MM.1S (cell line): Measurements from ENCODE around the gene TDRD3.
A peak's percentile ranks its signal among the peaks of the same experiment; 100 is the strongest.

Experiments
- DNase-seq: peaks from one replicate; pipeline ENCODE4 v3.0.0-alpha.2; 2015
- H2AFZ ChIP-seq: fragments of 300-600 bp; sonication (generic); 2 replicates; pipeline ENCODE4 v1.6.0; 2016; ENCODE audit warnings: antibody characterized with exemption, low read length
- H3F3A ChIP-seq: fragments of 300-600 bp; sonication (generic); 2 replicates; pipeline ENCODE4 v1.6.1; 2016; ENCODE audit warnings: mild to moderate bottlenecking, antibody characterized with exemption, low read length, moderate library complexity, mixed read lengths; ENCODE audit not compliant: insufficient read depth
- H3K27ac ChIP-seq: fragments of 300-600 bp; sonication (generic); 2 replicates; pipeline ENCODE4 v1.5.1; 2016; ENCODE audit warnings: mild to moderate bottlenecking, low read length
- H3K27me3 ChIP-seq: fragments of 300-600 bp; sonication (generic); replicated peaks from 2 replicates; pipeline ENCODE4 v1.6.0; 2016; ENCODE audit warnings: low read length; ENCODE audit not compliant: insufficient read depth
- H3K36me3 ChIP-seq: fragments of 300-600 bp; sonication (generic); replicated peaks from 2 replicates; pipeline ENCODE4 v1.6.1; 2016; ENCODE audit warnings: mild to moderate bottlenecking, low read length, mixed read lengths; ENCODE audit not compliant: insufficient read depth
- H3K4me1 ChIP-seq: fragments of 300-600 bp; sonication (generic); 2 replicates; pipeline ENCODE4 v1.6.1; 2016; ENCODE audit warnings: low read length, mixed read lengths
- H3K4me2 ChIP-seq: fragments of 300-600 bp; sonication (generic); 2 replicates; pipeline ENCODE4 v1.6.0; 2016; ENCODE audit warnings: low read depth, low read length
- H3K4me3 ChIP-seq: fragments of 300-600 bp; sonication (generic); 2 replicates; pipeline ENCODE4 v1.5.1; 2016; ENCODE audit warnings: low read length, mixed read lengths
- H3K79me2 ChIP-seq: fragments of 300-600 bp; sonication (generic); 2 replicates; pipeline ENCODE4 v1.6.1; 2016; ENCODE audit warnings: mixed run types, low read length, mixed read lengths
- H3K9ac ChIP-seq: fragments of 300-600 bp; sonication (generic); 2 replicates; pipeline ENCODE4 v1.6.1; 2016; ENCODE audit warnings: low read length, mixed read lengths
- H3K9me2 ChIP-seq: fragments of 300-600 bp; sonication (generic); replicated peaks from 2 replicates; pipeline ENCODE4 v1.6.1; 2016; ENCODE audit warnings: mild to moderate bottlenecking, low read length, mixed read lengths; ENCODE audit not compliant: insufficient read depth
- H3K9me3 ChIP-seq: fragments of 300-600 bp; sonication (generic); replicated peaks from 2 replicates; pipeline ENCODE4 v1.6.1; 2016; ENCODE audit warnings: mild to moderate bottlenecking, low read length, mixed read lengths; ENCODE audit not compliant: insufficient read depth
- H4K20me1 ChIP-seq: fragments of 300-600 bp; sonication (generic); 2 replicates; pipeline ENCODE4 v1.6.1; 2016; ENCODE audit warnings: mild to moderate bottlenecking, low read length, moderate library complexity, mixed read lengths; ENCODE audit not compliant: insufficient read depth
- CTCF ChIP-seq: fragments of 300-600 bp; sonication (generic); IDR thresholded peaks from 2 replicates; pipeline ENCODE4 v1.5.1; 2016; ENCODE audit warnings: antibody characterized with exemption, low read length, mixed read lengths
- EZH2 ChIP-seq: fragments of 300-600 bp; sonication (generic); optimal IDR thresholded peaks from 2 replicates; pipeline ENCODE3; 2017; ENCODE audit warnings: low read depth, mild to moderate bottlenecking, antibody characterized with exemption, low read length, mixed read lengths
- EZH2phosphoT487 ChIP-seq: fragments of 300-600 bp; sonication (generic); IDR thresholded peaks from 2 replicates; pipeline ENCODE4 v1.6.1; 2018; ENCODE audit warnings: antibody characterized with exemption, low read length

The TDRD3 gene

DNA sequence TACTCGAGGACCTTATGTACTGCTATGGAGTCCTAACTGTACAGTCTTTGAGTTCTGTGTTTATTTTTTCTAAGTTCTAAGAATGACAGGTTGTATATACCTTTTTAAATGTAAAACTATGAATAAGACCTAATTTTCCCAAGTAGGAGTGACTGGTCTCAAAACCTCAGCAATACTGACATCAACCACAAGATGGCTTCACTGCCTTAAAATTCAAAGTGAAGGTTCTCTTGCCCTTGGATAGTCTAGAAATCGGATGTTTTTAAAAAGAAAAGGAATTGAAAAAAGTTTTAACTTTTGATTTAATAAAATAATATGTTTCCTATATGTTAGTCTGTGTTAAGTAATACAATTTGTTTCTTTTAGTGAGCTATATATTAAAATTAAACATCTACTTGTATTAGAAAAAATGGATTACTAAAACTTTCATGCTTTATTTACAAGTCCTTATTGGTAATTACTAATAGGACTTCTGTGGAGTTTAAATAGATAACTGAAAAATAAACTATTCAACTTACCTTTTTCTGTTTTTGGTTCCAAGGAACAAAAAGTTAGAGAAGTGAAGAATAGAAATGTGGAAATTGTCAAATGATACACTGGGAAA lies 52.0 kb downstream of the TDRD3 start:
- Histone ChIP-seq H3K27me3 (no peaks in the 10 kb centered on the region), H3K4me2 (no peak overlapping the region), H3K9me3 (no peaks in the 10 kb centered on the region), H3K36me3 (no peaks in the 10 kb centered on the region), H3K4me3 (no peak overlapping the region), H2AFZ (no peak overlapping the region), H3K9me2 (no peaks in the 10 kb centered on the region), H3K4me1 (no peaks in the 10 kb centered on the region), H3K9ac (no peak overlapping the region), H3K27ac (no peak overlapping the region), H4K20me1 (no peaks in the 10 kb centered on the region), H3F3A (no peaks in the 10 kb centered on the region), H3K79me2 (no peaks in the 10 kb centered on the region)
- TF ChIP-seq CTCF (peak; percentile 45), EZH2phosphoT487 (no peak)
- DNase-seq = no peak

DNA sequence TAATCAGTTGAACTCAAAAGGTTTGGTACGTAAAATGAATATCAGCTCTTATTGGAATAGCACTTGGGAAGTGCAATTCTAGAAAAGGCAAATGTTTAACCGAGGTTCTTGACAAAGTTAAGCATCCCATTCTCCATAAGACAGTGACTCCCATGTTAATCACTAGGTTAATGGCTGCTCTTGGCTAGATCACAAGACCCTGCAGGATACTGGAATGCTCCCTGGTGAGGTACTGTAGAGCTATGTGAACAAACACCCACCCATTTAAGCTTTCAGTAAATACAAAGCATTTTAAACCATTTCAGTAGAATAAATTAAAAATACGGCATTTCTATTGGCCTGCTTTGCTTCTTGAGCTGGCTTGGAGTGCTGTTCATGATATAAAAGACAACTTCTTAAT lies 56.5 kb downstream of the TDRD3 start:
- H3K4me1 ChIP-seq = no peaks in the 10 kb centered on the region
- no peaks in the 10 kb centered on the region for H3K79me2 ChIP-seq
- H3K36me3 ChIP-seq = no peaks in the 10 kb centered on the region
- H3K9me2 ChIP-seq = no peaks in the 10 kb centered on the region
- no peak overlapping the region for H2AFZ ChIP-seq
- H3F3A ChIP-seq = no peaks in the 10 kb centered on the region
- H3K9me3 ChIP-seq = no peaks in the 10 kb centered on the region
- no peaks in the 10 kb centered on the region for H4K20me1 ChIP-seq
- H3K9ac ChIP-seq = no peak overlapping the region
- H3K4me3 ChIP-seq = no peak overlapping the region
- H3K27me3 ChIP-seq = no peaks in the 10 kb centered on the region
- TF ChIP-seq EZH2 (no peak), EZH2phosphoT487 (no peak), CTCF (no peak)
- no peak overlapping the region for H3K4me2 ChIP-seq
- no peak overlapping the region for H3K27ac ChIP-seq
- DNase-seq = no peak

GRCh38 chr13:60454425-60454824 lies 57.4 kb downstream of the TDRD3 start:
- Histone ChIP-seq H4K20me1 (no peaks in the 10 kb centered on the region), H3K36me3 (no peaks in the 10 kb centered on the region), H3F3A (no peaks in the 10 kb centered on the region), H3K4me3 (no peak overlapping the region), H3K4me1 (no peaks in the 10 kb centered on the region), H3K79me2 (no peaks in the 10 kb centered on the region), H3K9me2 (no peaks in the 10 kb centered on the region), H3K4me2 (no peak overlapping the region), H3K9me3 (no peaks in the 10 kb centered on the region), H3K27me3 (no peaks in the 10 kb centered on the region), H3K9ac (no peak overlapping the region), H2AFZ (no peak overlapping the region), H3K27ac (no peak overlapping the region)
- no peak for TF ChIP-seq EZH2
- no peak for DNase-seq

DNA sequence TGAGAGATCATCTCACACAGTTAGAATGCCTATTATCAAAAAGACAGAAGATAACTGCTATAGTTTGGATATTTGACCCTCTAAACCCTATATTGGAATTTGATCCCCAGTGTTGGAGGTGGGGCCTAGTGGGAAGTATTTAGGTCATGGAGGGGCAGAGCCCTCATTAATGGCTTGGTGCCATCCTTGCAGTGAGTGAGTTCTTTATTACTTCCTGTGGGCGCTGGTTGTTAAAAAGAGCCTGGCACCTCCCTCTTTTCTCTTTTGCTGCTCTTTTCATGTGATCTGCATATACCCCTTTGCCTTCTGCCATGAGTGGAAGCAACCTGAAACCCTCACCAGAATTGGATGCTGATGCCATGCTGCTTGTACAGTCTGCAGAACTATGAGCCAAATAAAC lies 66.8 kb downstream of the TDRD3 start:
- H3K27ac ChIP-seq = no peak overlapping the region
- no peaks in the 10 kb centered on the region for H3K9me3 ChIP-seq
- DNase-seq = no peak
- H3K9me2 ChIP-seq = no peaks in the 10 kb centered on the region
- no peak overlapping the region for H3K4me2 ChIP-seq
- H4K20me1 ChIP-seq = no peaks in the 10 kb centered on the region
- TF ChIP-seq EZH2 = no peak
- TF ChIP-seq CTCF = no peak
- TF ChIP-seq EZH2phosphoT487 = no peak
- no peaks in the 10 kb centered on the region for H3F3A ChIP-seq
- no peaks in the 10 kb centered on the region for H3K79me2 ChIP-seq
- no peak overlapping the region for H2AFZ ChIP-seq
- H3K9ac ChIP-seq = no peak overlapping the region
- no peaks in the 10 kb centered on the region for H3K36me3 ChIP-seq
- H3K4me1 ChIP-seq = no peaks in the 10 kb centered on the region
- no peaks in the 10 kb centered on the region for H3K27me3 ChIP-seq
- H3K4me3 ChIP-seq = no peak overlapping the region
